ENCODE results near the gene SOX6.

Gene SOX6

DNA sequence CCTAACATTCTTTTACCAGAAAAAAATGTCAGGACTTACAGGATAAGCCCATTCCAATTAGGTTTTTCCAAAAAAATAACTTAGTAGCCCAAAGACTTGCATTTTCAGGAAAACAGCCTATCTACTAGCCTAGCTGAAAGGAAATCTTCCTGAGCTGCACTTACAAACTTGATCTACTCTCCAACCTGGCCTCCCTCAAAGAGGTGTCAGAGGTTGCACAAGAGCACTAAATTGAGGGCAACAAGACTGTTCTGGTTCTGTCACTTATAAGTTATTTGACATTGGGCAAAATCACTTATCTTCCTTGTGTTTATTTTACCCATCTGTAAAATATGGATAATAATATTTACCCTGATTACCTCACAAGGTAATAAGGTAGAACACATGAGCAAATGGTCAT is 7.9 kb upstream of the SOX6 start:
- no peak for DNase-seq (ENCODE audit: low read depth)

DNA sequence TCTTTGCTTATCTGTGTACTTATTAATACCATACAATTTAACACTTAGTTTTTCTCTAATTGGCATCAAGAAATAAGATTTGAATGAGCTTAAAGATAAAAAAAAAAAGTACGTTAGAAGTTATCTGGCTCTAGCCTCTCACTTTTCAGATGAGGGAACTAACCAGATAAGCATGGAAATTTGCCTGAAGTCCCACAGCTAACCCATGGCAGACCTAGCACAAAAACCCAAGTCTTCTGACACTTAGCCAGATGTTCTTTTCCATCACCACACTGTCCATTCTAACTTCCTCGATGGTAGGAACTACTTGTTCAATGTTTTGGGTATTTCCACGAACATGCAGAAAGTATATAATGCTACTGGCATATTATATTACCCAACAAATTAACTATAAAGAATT is 7.4 kb upstream of the SOX6 start:
- no peak for DNase-seq (ENCODE audit: low read depth)

DNA sequence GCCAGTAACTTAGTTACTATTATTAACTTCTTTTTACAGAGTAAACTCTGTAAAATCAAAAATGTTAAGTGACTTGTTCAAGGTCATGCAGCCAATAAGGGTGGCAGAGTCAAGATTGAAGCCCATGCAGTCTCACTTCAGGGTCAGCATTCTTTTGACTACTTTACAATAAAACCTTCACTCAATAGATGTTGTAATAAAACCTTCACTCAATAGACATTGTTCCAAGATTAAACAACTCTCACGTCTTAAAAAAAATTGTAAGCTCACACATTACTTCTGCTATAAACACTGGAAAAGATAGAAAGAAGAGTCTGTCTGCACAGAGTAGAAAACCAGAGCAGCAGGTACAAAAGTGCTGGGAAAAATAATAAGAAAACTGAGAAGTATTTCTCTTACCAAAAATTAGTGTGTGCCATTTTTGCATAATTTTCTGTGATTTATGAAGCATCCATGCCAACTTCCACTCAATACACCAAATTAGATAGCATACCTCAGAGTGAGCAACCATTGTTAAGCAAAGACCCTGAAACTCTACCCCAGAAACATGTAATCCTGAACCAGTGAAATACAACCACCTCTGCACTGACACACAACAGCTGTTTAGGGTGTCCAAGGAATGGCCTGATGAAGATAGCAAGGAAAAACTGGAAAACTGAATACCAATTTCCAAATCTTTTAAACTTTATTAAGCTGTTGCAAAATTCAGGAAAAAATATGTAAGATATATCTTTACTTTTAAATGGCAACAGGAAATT is 4.9 kb upstream of the SOX6 start:
- no peak for DNase-seq (ENCODE audit: low read depth)

DNA sequence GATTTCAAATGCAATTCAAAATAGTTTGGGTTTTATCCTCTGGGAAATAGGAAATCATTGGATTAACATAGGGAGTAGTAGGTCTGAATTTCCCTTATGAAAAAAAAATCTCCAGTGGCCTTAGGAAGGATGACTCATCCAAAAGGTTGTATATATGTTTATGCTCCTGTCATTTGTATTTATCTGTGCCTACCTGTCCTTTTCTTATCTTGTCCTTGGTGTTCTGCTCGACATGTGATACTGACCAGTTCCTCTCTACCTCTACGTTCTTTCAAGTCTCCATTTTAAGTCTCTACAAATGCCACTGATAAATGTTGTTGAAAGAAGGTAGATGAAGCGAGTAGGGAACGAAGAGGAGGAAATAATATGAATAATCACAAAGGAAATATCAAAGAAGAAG is 3.0 kb upstream of the SOX6 start:
- no peak for DNase-seq (ENCODE audit: low read depth)

- DNase-seq (ENCODE audit: low read depth) = no peak
Measured at GRCh38 chr11:16358726-16359125, 2.4 kb upstream of the SOX6 start.

- no peak for DNase-seq (ENCODE audit: low read depth)
Measured at GRCh38 chr11:16357775-16358174, 1.4 kb upstream of the SOX6 start.

DNA sequence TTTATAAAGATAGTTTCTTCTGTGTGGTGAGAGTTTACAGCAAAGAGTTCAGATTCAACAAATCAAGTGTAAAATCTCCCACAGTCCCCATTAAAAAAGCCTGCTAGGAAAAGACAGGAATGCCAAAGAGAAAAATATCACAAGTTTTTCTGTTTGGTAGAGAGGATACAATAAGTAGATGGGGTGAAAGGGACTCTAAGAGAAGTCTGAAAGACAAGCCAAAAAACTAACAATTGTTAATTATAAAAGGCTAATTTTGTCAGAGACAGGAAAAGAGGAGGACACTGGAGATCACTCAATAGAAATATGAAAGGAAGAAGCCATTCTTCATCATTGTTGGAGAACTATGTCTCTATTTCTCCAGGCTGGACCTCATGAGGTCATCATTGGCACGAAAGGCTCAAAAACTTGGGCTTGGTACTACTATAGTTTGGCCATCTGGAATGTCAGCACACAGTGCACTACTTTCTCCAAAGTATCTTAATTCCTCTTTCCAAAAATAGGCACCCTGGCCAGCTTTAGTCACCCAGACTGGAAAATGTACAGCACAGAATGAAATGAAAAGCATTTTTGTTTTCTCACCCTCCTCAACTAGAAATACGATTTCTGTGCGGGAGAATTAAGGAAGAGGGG is 531 bp upstream of the SOX6 start:
- DNase-seq (ENCODE audit: low read depth) = no peak

- no peak for DNase-seq (ENCODE audit: low read depth)
Measured at GRCh38 chr11:16352707-16353106, 3.6 kb downstream of the SOX6 start.

- DNase-seq (ENCODE audit: low read depth) = no peak
Measured at GRCh38 chr11:16350125-16350524, 6.2 kb downstream of the SOX6 start.

DNA sequence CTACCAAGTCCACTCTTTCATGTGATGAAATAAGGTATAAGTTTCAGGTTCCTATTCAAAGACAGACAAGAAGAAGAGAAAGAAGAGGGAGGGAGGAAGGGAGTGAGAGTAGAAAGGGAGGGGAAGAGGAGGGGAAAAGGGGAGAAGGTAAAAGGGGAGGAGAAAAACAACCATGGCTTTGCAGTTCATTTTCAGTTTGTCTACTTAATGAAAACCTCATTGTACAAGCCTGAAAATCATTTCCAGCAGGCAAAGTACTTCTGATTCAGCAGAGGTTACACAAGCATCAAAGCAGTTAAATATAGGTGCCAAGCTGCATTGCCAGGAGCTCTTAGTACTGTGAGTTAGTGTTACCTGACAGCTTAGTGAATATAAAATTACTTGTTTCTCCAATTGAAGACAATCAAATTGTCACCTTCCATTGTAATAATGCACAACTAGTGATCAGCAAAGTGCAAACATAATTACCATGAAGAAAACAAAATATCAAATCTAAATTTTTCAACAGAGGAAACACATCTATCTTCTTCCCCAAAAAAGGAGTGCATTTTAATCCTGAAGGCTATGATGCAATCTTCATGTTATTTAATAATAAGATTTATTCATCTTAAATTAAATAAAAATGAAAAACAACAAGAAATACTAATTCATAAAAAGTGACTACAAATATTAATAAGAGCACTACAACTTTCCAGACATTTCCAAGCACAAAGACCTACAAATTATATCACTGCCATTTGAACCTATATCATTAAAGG is 8.2 kb downstream of the SOX6 start:
- no peak for DNase-seq (ENCODE audit: low read depth)

DNA sequence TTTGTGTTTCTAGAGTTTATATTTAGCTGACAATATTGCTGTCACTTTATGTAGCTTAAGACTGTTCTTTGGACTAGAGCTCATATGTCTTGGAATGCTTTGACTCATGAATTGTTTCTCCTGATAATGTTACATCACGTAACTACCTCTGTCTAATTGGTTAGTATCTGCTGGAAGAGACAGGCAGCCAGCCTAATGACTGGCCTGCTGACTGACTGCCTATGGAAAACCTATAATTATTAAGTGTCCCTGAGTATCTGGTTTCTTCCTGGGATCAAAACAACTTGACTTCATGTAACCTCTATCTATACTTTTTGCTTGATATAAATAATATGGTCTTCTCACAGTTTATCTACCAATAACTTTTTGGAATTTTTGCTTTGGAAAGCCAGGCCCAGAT is 9.4 kb downstream of the SOX6 start:
- DNase-seq (ENCODE audit: low read depth) = no peak

GRCh38 chr11:16341853-16342252 is 14.5 kb downstream of the SOX6 start:
- no peak for DNase-seq (ENCODE audit: low read depth)

DNA sequence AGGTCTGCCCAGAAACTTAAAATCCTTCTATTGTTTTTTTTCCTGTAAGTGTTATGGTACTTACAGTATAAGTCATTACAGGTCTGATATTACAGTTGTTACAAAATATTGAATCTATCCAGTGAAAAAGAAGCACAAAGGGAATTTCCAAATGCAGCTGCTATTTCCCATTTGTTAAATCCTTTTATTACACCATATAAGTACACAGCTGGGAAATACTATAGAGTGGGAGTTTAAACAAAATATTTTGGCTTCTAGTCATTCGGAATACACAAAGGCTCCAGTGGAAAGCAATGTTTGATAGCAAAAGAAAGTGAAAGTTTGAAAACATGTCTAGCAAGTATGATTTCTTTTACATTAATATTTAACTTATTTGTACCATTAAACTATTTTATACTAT is 18.0 kb downstream of the SOX6 start:
- DNase-seq (ENCODE audit: low read depth) = no peak

DNA sequence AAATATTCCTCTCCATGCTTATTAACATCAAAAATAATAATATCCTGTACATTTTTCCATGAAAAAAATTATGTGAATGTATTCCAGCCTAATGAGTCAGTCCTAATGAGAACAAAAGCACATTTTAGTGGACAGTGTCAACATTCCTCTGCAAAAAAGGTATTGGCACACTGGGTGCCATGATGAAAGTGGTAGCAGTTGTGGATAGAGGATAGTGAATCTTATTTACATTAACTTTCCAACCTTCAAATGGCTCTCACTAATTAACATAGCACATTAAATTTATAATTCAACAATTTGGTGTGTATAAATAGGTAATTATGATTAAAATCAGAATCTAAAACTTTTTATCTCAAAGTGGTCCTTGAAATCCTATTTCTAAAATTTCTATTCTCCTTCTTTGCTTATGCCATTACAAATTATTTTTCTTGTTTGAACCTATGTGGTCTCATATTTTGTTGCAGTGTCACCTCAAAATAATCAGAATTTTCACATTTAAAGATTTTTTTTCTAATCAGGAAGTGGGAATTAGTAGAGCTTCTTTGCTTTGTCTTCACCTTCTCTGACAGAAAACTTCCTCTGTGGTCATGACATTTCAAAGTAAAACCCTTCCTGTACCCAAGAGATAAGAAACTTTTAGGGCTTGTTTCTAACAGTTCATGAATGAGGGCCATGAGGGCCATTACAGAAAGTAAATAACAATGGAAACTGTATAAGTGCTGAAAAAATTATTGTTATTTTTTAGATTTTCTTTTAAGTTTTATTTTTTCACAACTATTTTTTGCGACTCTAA is 18.7 kb downstream of the SOX6 start:
- DNase-seq (ENCODE audit: low read depth) = no peak

DNA sequence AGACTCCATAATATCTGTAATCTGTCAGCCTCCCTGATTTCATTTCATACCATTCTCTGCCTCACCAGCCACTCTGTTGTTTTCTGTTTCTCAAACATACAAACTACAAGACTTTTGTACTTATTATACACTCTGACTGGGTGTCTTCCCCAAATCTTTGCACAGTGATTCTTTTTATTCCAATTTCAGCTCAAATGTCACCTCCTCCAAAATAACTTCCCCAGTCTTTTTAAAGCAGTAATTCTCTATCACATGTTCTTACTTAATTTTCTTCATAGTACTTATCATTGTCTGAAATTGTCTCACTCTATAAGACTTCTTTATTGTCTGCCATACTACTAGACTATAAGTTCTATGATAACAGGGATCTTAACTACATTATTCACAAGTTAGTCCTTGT is 19.6 kb downstream of the SOX6 start:
- no peak for DNase-seq (ENCODE audit: low read depth)

GRCh38 chr11:16336204-16336603 is 20.1 kb downstream of the SOX6 start:
- DNase-seq (ENCODE audit: low read depth) = no peak

DNA sequence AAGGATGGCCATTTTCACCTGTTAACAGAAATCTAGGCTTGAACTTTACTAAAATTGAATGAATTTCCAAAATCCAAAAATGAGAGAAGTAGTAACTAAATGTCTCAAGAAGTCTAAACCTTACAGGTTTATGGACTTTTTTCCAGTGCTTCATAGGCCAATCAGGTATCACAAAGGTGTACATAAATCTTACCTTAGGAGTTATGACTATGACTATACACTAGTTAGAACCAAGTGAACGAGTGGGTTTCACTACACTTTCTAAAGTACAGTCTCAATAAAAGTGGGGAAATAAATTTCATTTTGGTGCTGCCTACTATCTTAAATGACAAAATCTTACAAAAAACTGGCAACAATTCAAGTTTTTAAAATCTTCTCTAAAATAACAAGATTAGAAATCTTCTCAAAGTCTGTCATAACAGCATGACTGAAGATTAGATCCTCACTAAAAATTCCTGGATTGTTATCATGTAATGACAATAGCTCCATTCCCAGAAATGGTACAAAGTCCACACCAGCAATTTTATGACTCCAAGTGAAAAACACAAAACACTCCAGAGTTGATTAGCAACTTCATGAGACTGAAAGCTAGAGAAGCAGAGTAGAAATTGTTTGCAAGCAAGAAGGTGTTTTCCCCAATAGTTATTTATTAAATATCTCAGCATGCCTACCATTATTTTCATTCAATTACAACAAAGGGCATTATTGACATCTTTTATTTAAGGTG is 20.9 kb downstream of the SOX6 start:
- DNase-seq (ENCODE audit: low read depth) = no peak

- no peak for DNase-seq (ENCODE audit: low read depth)
Measured at GRCh38 chr11:16326679-16327297, 29.6 kb downstream of the SOX6 start.

GRCh38 chr11:16322190-16322589 is 34.2 kb downstream of the SOX6 start:
- no peak for DNase-seq (ENCODE audit: low read depth)

GRCh38 chr11:16321148-16321547 is 35.2 kb downstream of the SOX6 start:
- no peak for DNase-seq (ENCODE audit: low read depth)

GRCh38 chr11:16318320-16318719 is 38.0 kb downstream of the SOX6 start:
- DNase-seq (ENCODE audit: low read depth) = no peak

All from activated gamma-delta T cell treated with anti-CD3 and anti-CD28 coated beads, Interleukin-2, amount 50 U/mL, for 16 hours (primary cell).